HG02571 (cell line): ENCODE results near the gene CALML5.
"Not testable (repeated sequence)": the region's sequence is repeated elsewhere in the genome, so short reads cannot be mapped to it uniquely, and the experiment has no call there.

Source experiments
- ATAC-seq: cut with Tn5 transposase; IDR thresholded peaks from one replicate; pipeline ENCODE4 v1.9.1; 2021; ENCODE audit warnings: mild to moderate bottlenecking, moderate library complexity; ENCODE audit not compliant: unreplicated experiment

Gene CALML5

GRCh38 chr10:5485948-5486852, 13.2 kb downstream of the CALML5 start:
- no peak for ATAC-seq

DNA sequence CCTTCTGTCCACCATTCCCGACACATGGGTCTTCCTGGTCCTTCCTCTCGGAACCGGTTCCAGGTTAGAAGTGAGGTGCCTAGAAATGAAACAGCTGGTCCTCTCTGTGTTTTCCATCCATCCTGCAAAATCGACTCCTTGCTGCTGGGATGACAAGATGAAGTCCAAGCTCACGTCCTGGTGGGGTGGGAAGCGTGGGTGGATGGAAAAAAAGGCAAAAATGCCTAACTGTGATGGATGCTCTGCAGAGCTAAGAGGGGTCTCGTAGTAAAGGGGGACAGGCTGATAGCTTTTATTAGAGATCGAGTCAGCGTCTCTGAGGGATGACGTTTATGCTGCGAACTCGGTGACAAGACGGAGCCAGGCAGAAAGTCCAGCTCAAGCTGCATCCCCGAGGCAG, 14.1 kb downstream of the CALML5 start:
- ATAC-seq = no peak

DNA sequence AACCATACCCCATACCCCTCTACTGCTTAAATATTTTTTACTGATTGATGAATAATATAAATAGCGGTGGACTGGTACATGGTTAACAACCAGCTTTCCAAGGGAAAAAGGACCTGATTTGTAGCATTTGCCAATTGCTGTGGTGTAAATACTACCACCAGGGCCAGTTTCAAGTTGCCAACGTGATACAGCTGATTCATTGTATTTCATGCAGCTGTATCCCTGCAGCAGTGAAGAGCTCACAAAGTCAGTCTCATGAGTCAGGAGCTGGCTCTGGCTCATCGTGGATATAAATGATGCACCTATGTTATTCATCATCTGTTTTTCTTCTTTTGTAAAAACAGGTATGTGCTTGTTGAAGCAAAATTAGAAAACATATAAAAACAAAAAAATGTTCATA, 15.2 kb downstream of the CALML5 start:
- no peak for ATAC-seq

GRCh38 chr10:5482016-5482415, 17.4 kb downstream of the CALML5 start:
- ATAC-seq = no peak

GRCh38 chr10:5481121-5481520, 18.2 kb downstream of the CALML5 start:
- no peak for ATAC-seq

DNA sequence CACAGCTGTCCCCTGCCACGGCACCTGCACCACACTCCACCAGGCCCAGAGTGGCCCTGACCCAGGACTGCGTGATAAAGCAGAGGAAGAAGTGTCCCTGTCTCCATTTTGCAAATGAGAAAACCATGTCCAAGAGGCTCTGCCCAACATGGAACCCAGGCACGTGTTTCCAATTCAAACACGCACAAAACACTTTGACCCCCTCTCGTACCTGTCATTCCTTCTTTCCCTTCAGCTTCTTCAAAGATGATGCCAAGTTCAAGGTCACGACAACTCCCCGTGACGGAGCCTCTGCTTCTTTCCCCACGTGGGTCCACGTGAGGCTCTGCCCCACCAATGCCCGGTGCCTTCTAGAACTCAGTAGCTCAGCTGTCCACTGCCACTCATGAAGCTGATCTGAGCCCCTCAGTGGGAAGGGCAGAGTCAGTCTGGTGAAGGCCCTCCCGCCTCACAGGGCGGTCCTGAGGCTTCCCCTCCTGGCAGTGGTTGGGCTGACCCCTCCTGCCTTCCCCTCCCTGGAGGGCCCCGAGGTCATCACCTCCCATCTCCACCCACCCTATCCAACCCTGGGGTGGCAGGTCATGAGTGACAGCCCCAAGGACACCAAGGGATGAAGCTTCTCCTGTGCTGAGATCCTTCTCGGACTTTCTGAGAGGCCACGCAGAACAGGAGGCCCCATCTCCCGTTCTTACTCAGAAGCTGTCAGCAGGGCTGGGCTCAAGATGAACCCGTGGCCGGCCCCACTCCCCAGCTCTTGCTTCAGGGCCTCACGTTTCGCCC, 19.0 kb downstream of the CALML5 start:
- ATAC-seq = no peak

DNA sequence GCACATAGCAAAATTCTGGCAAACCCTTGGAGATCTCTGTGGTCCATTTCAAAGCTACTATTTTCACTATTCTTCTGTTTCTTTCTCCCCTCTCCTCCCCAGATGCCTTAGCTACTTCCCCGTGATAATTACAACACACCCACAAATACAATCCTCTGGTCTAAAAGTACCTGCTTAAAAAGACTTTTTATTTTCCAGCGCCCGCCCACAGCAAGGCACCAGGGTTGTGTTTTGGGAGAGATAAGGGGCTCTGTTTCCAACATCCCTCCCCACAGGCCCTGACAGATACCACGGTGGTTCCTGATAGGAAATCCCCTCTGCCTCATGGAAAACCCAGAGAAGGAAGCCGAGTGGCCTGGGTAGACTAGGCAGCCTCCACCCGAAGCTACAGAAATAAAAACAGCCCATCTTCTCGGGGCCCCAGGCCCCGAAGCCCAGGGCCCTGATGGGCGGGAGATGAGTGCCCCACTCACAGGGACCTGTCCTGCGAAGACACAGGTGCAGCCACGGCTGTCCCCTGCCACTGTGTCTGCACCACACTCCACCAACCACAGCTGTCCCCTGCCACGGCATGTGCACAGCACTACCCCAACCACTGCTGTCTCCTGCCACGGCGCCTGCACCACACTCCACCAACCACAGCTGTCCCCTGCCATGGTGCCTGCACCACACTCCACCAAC, 19.7 kb downstream of the CALML5 start:
- no peak for ATAC-seq

DNA sequence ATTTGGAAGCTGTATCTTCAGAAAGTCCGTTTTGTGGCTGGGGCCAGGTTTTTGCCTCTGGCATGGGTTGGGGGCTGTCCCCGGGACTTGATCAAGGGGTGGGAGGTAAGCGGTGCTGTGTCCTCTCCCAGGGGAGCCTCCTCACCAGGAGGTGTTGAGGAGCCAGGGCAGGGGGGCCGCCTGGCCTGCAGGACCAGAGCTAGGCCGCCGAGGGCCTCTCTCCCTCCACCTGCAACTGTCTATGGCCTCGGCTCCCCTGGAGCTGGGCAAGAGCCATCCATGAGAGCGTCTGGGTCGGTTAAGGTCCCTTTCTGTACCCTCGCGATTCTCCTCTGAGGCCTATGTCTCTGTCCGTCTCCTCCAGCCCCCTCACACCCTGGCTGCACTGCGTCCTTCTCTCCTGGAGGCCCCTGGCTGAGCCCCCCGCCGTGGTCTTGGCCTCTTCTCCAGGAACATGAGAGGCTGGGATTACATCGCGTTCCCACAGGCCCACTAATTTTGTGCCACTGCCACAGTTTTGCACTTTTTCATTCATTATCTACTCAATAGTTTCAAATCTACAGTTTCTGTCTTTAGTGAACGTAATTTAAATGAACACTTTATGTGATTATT, 20.6 kb downstream of the CALML5 start:
- ATAC-seq = no peak

DNA sequence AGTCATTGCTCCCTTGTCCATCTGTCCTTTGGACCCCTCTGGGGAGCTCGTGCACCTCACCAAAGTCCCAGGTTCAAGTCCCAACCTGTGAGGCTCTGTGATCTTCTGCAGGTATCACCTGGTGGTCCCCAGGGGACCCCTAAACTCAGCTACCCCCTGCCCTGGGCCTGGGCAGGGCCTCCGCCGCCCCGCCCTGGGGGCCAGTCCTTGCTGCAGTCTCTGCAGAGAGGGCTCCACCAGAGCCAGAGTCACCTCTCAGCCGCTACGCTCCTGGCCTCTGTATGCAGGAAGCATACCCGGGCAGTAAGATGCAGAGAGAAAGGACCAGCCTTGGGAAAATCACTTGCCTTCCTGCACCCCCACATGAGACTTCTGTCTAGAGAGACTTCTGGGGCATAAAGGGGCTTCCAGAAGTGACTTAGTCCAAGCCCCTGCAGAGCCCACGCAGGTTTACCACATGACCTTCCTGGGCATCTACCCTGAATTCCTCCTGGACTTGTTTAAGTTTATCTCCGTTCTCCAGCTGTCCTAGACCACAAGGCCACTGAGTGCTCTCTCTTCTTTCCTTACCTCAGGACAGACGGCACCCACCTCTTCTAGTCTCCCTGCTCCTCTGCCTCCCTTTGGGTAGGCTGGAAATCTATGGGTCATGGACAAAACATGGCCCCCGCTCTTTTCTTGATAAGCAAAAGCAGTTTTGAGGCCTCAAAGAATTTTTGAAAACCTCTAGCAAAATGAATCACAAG, 21.2 kb downstream of the CALML5 start:
- ATAC-seq = no peak

GRCh38 chr10:5476918-5477525, 22.3 kb downstream of the CALML5 start:
- no peak for ATAC-seq

DNA sequence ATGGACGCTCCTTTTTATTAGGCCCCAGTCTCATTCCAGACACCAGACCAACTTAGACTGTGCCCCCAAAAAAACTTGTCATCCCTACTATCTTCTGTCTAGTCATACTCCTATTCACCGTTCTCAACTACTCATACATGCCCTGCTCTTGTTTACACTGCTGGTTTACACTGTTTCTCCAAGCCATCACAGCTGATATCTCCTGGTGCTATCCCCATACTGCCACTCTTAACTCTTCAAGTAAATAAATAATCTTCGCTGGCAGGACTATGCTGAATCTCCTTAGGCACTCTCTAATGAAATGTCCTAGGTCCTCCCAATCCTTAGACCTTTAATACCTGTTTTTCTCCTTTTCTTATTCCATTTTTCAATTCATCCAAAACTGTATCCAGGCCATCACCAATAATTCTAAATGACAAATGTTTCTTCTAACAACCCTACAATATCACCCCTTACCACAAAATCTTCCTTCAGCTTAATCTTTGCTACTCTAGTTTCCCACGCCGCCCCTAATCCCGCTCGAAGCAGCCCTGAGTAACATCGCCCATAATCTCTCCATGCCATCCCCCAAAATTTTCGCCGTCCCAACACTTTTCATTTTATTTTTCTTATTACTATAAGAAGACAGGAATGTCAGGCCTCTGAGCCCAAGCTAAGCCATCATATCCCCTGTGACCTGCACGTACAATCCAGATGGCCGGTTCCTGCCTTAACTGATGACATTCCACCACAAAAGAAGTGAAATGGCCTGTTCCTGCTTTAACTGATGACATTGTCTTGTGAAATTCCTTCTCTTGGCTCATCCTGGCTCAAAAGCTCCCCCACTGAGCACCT, 23.2 kb downstream of the CALML5 start:
- ATAC-seq = not testable (repeated sequence)

DNA sequence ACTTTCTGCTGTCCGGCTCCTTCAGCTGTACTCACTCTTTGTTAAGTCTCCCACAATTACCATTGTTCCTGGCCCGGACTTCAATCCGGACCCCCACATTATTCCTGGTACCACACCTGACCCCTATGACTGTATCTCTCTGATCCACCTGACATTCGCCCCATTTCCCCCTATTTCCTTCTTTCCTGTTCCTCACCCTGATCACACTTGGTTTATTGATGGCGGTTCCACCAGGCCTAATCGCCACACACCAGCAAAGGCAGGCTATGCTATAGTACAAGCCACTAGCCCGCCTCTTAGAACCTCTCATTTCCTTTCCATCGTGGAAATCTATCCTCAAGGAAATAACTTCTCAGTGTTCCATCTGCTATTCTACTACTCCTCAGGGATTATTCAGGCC, 24.3 kb downstream of the CALML5 start:
- not testable (repeated sequence) for ATAC-seq

DNA sequence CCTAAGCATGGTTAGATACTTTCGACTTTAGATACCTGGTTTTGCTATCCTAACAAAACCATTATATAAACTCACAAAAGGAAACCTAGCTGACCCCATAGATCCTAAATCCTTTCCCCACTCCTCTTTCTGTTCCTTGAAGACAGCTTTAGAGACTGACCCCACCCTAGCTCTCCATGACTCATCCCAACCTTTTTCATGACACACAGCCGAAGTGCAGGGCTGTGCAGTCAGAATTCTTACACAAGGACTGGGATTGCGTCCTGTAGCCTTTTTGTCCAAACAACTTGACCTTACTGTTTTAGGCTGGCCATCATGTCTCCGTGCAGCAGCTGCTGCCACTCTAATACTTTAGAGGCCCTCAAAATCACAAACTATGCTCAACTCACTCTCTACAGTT, 24.7 kb downstream of the CALML5 start:
- ATAC-seq = not testable (repeated sequence)

GRCh38 chr10:5470062-5470751, 29.2 kb downstream of the CALML5 start:
- no peak for ATAC-seq

DNA sequence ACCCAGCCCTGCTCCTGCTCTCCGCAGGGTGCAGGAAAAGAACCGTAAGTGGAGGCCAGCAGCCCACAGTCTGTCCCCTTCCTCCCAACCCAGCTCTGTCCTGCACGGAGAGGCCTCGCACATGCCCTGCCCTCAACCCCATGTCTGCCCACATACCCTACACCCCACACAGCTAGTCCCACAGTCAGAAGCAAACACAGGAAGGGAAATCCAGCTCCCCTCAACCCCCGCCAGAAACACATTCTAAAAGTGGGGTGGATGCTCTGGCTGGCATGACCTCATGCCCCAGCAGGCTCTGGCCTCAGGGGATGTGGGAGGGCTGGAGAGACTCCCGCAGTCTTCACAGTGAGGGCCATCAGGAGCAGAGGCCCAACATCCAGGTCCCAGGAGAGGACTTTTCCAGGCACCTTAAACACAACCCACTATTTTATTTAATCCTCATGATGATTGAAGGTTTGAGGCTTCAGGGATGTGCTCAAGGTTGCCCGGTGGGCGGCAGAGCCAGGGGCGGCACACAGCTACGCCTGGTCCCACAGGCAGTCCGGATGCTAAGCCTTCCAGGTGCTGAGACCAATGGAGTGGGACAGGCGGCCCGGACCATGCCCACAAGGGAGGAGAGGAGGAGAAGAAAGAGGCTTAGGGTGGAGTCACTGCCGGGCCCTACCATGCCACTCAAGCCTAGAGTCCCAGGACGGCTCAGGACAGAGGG, 29.9 kb downstream of the CALML5 start:
- no peak for ATAC-seq

DNA sequence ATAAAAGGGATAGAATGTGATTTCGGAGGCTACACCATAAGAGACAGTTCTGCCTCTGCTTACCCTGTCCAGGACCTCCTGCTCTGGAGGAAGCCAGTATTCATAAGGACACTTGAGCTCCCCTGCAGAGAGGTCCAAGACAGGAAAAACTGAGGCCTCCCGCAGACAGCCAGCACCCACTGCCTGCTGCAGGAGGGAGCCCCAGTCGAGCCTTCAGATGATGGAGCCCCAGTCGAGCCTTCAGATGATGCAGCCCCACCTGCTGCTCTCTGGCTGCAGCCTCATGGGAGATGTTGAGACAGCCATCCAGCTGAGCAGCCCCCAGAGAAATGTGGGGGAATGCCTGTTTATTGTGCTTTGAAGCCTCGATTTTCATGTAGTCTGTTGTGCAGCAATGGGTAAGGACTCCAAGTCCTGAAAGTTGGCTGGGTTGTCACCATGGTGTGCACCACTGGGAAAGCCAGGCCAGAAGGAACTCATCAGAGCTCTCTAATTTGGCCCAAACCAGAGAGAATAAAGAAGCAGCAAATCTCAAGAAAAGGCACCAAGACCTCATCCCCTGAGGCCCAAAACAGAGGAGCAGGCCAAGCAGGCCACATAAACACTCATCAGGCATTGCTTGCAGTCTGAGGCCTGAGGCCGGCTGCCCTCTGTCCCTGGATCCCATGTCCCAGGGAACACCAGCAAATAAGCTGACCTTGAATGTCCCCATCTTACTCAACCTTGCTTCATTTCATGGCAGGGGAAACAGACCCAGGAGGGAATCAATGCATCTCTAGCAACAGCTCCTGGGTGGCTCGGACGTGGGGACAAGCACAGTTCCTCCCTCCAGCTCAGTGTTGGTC, 30.9 kb downstream of the CALML5 start:
- ATAC-seq = no peak
